Lung microvascular endothelial cell (primary cell): ENCODE measurements around the gene LBP. TPM values are rescaled to one million over a fixed set of nuclear protein-coding genes. Genes with fewer than 3 reads are reported as not detected.
A peak's percentile ranks its signal among the peaks of the same experiment; 100 is the strongest.
"Not testable (repeated sequence)": the region's sequence is repeated elsewhere in the genome, so short reads cannot be mapped to it uniquely, and the experiment has no call there.

Experiments
- DNase-seq, 2 donors: peaks; one replicate each; pipeline versions ENCODE4 v3.0.0 to v3.0.0-alpha.2; 2010; ENCODE audit warnings: low read depth in 2 of 2
- total RNA-seq: library from RNA; depleted of rRNA; stranded (reverse); fragments of >200 nt; gene quantifications from 2 replicates; pipeline ENCODE4 v1.2.1, GENCODE V29; 2014

The LBP gene
- total RNA-seq, 1 donor from 2014 or later, result under 0.01 TPM

GRCh38 chr20:38346741-38347140 is 459 bp downstream of the LBP start:
- peak in 1 of 2 donors; percentile 91 for DNase-seq

- no peak for DNase-seq
Observed at GRCh38 chr20:38349856-38350255, 3.6 kb downstream of the LBP start.

GRCh38 chr20:38350879-38351775 is 4.8 kb downstream of the LBP start:
- no peak for DNase-seq

- no peak for DNase-seq
Observed at GRCh38 chr20:38353316-38353715, 7.0 kb downstream of the LBP start.

GRCh38 chr20:38354227-38354626 is 7.9 kb downstream of the LBP start:
- DNase-seq, result no peak

- DNase-seq, result no peak
Observed at GRCh38 chr20:38355161-38356012, 9.1 kb downstream of the LBP start.

- no peak for DNase-seq
Observed at GRCh38 chr20:38357653-38358207, 11.4 kb downstream of the LBP start.

- DNase-seq, result no peak
Observed at GRCh38 chr20:38358556-38358955, 12.3 kb downstream of the LBP start.

- no peak for DNase-seq
Observed at GRCh38 chr20:38363004-38363747, 16.9 kb downstream of the LBP start.

- DNase-seq, result peak; percentile 30 to 47
Observed at GRCh38 chr20:38369389-38369788, 23.1 kb downstream of the LBP start.

- DNase-seq, result peak in 1 of 2 donors; percentile 38
Observed at GRCh38 chr20:38372806-38373205, 26.5 kb downstream of the LBP start.

GRCh38 chr20:38373231-38373867 is 27.1 kb downstream of the LBP start:
- DNase-seq, result peak in 1 of 2 donors; percentile 81

- DNase-seq, result no peak
Observed at GRCh38 chr20:38373898-38374297, 27.6 kb downstream of the LBP start.

- no peak for DNase-seq
Observed at GRCh38 chr20:38377039-38377685, 30.9 kb downstream of the LBP start.

- DNase-seq, result not testable (repeated sequence)
Observed at GRCh38 chr20:38377838-38378237, 31.6 kb downstream of the LBP start.

GRCh38 chr20:38383147-38383546 is 36.9 kb downstream of the LBP start:
- no peak for DNase-seq

GRCh38 chr20:38386004-38386403 is 39.7 kb downstream of the LBP start:
- no peak for DNase-seq

GRCh38 chr20:38386851-38387250 is 40.6 kb downstream of the LBP start:
- DNase-seq, result no peak

GRCh38 chr20:38387953-38388352 is 41.7 kb downstream of the LBP start:
- no peak for DNase-seq

- no peak for DNase-seq
Observed at GRCh38 chr20:38392356-38392755, 46.1 kb downstream of the LBP start.
